RWPE2 (cell line): ENCODE measurements around the gene BCHE.
A peak's percentile ranks its signal among the peaks of the same experiment; 100 is the strongest.

ENCODE experiments used
- ATAC-seq: fragments of 200-7000 bp; cut with Tn5 transposase; 3 replicates; pipeline ENCODE4 v1.9.1; 2021; ENCODE audit warnings: low read depth
- DNase-seq: peaks from one replicate; pipeline ENCODE4 v3.0.0-alpha.2; 2020; ENCODE audit warnings: low spot score
- H3K27ac ChIP-seq: fragments of 450-650 bp; 2 replicates; pipeline ENCODE4 v1.5.1; 2017; ENCODE audit warnings: mild to moderate bottlenecking; ENCODE audit not compliant: poor library complexity, severe bottlenecking
- H3K27me3 ChIP-seq: fragments of 250-450 bp; sonication (Bioruptor Pico); 2 replicates; pipeline ENCODE4 v1.5.1; 2021; ENCODE audit warnings: mild to moderate bottlenecking, moderate library complexity; ENCODE audit not compliant: insufficient read depth, poor library complexity, severe bottlenecking
- H3K36me3 ChIP-seq: fragments of 250-450 bp; sonication (Bioruptor Pico); 2 replicates; pipeline ENCODE4 v1.5.1; 2020; ENCODE audit warnings: low read depth, mild to moderate bottlenecking, moderate library complexity
- H3K4me1 ChIP-seq: fragments of 250-450 bp; sonication (Bioruptor Pico); 2 replicates; pipeline ENCODE4 v1.5.1; 2021; ENCODE audit warnings: mild to moderate bottlenecking, moderate library complexity; ENCODE audit not compliant: insufficient read depth, poor library complexity, severe bottlenecking
- H3K4me3 ChIP-seq: fragments of 250-450 bp; sonication (Bioruptor Pico); 2 replicates; pipeline ENCODE4 v1.5.1; 2021; ENCODE audit warnings: mild to moderate bottlenecking, moderate library complexity; ENCODE audit not compliant: severe bottlenecking
- H3K9me3 ChIP-seq: fragments of 250-450 bp; sonication (Bioruptor Pico); 2 replicates; pipeline ENCODE4 v1.5.1; 2021; ENCODE audit warnings: mild to moderate bottlenecking, moderate library complexity; ENCODE audit not compliant: severe bottlenecking
- CTCF ChIP-seq: fragments of 450-650 bp; IDR thresholded peaks from one replicate; pipeline ENCODE4 v1.5.1; 2017; ENCODE audit warnings: mild to moderate bottlenecking, moderate library complexity; ENCODE audit not compliant: poor library complexity, severe bottlenecking

The BCHE gene

GRCh38 chr3:165805946-165806561, 31.2 kb downstream of the BCHE start:
- no peaks in the 10 kb centered on the region for H3K9me3 ChIP-seq
- H3K27ac ChIP-seq = no peak overlapping the region
- H3K27me3 ChIP-seq = no peaks in the 10 kb centered on the region
- TF ChIP-seq CTCF = no peak
- no peak for DNase-seq
- no peak overlapping the region for H3K4me3 ChIP-seq
- H3K4me1 ChIP-seq = no peaks in the 10 kb centered on the region
- peak; percentile 53; the same call in 2 of the 3 replicates for ATAC-seq
- no peaks in the 10 kb centered on the region for H3K36me3 ChIP-seq

- Histone ChIP-seq H3K27me3 (no peaks in the 10 kb centered on the region), H3K9me3 (no peaks in the 10 kb centered on the region), H3K36me3 (no peaks in the 10 kb centered on the region), H3K4me3 (no peak overlapping the region), H3K27ac (no peak overlapping the region), H3K4me1 (no peaks in the 10 kb centered on the region)
- ATAC-seq (no peak), DNase-seq (no peak)
- no peak for TF ChIP-seq CTCF
These were observed 33.8 kb downstream of the BCHE start for GRCh38 chr3:165803471-165803870.

GRCh38 chr3:165800970-165801369, 36.3 kb downstream of the BCHE start:
- no peak for TF ChIP-seq CTCF
- ATAC-seq = no peak
- no peak for DNase-seq

GRCh38 chr3:165799026-165799425, 38.2 kb downstream of the BCHE start:
- H3K27ac ChIP-seq = no peak overlapping the region
- H3K9me3 ChIP-seq = no peaks in the 10 kb centered on the region
- H3K4me1 ChIP-seq = no peaks in the 10 kb centered on the region
- no peak for ATAC-seq
- no peak for TF ChIP-seq CTCF
- no peaks in the 10 kb centered on the region for H3K27me3 ChIP-seq
- DNase-seq = no peak
- no peaks in the 10 kb centered on the region for H3K36me3 ChIP-seq
- H3K4me3 ChIP-seq = no peak overlapping the region

More at GRCh38 chr3:165800970-165801369, 36.3 kb downstream of the BCHE start:
- no peaks in the 10 kb centered on the region for H3K4me1 ChIP-seq
- H3K27me3 ChIP-seq = no peaks in the 10 kb centered on the region
- no peaks in the 10 kb centered on the region for H3K36me3 ChIP-seq
- H3K4me3 ChIP-seq = no peak overlapping the region
- no peak overlapping the region for H3K27ac ChIP-seq
- no peaks in the 10 kb centered on the region for H3K9me3 ChIP-seq

GRCh38 chr3:165797551-165797950, 39.7 kb downstream of the BCHE start:
- no peak overlapping the region for H3K4me3 ChIP-seq
- ATAC-seq (no peak), DNase-seq (no peak)
- no peaks in the 10 kb centered on the region for H3K4me1 ChIP-seq
- no peaks in the 10 kb centered on the region for H3K27me3 ChIP-seq
- H3K36me3 ChIP-seq = no peaks in the 10 kb centered on the region
- no peaks in the 10 kb centered on the region for H3K9me3 ChIP-seq
- no peak for TF ChIP-seq CTCF
- H3K27ac ChIP-seq = no peak overlapping the region
